Smooth muscle cell (in vitro differentiated cells): ENCODE measurements around the gene ITGA2. TPM values are rescaled to one million over a fixed set of nuclear protein-coding genes. Genes with fewer than 3 reads are reported as not detected.

Experiments used
- DNase-seq: peaks from one replicate; lab custom pipeline; 2025; ENCODE audit not compliant: unreplicated experiment; lab: John Stamatoyannopoulos, UW
- H2AFZ ChIP-seq: fragments of 200-600 bp; sonication (generic); 2 replicates; pipeline ENCODE4 v1.6.0; 2016; ENCODE audit warnings: antibody characterized with exemption, low read depth, mild to moderate bottlenecking
- H3F3A ChIP-seq: fragments of 200-600 bp; sonication (generic); 2 replicates; pipeline ENCODE4 v1.6.0; 2017; ENCODE audit warnings: antibody characterized with exemption, low read depth
- H3K27ac ChIP-seq: fragments of 200-600 bp; sonication (generic); 2 replicates; pipeline ENCODE4 v1.5.1; 2016; ENCODE audit warnings: low read depth, mild to moderate bottlenecking
- H3K27me3 ChIP-seq: fragments of 200-600 bp; sonication (generic); 2 replicates; pipeline ENCODE4 v1.6.1; 2016; ENCODE audit warnings: low read depth, mild to moderate bottlenecking
- H3K36me3 ChIP-seq: fragments of 200-600 bp; sonication (generic); 2 replicates; pipeline ENCODE4 v1.5.1; 2016; ENCODE audit warnings: low read depth
- H3K4me1 ChIP-seq: fragments of 200-600 bp; sonication (generic); 2 replicates; pipeline ENCODE4 v1.5.1; 2016; ENCODE audit warnings: low read depth
- H3K4me2 ChIP-seq: fragments of 200-600 bp; sonication (generic); 2 replicates; pipeline ENCODE4 v1.6.0; 2016; ENCODE audit warnings: mild to moderate bottlenecking
- H3K4me3 ChIP-seq: fragments of 200-600 bp; sonication (generic); 2 replicates; pipeline ENCODE4 v1.5.1; 2016; ENCODE audit warnings: mild to moderate bottlenecking
- H3K79me2 ChIP-seq: fragments of 200-600 bp; sonication (generic); 2 replicates; pipeline ENCODE4 v1.6.0; 2016; ENCODE audit warnings: low read depth, mild to moderate bottlenecking
- H3K9ac ChIP-seq: fragments of 200-600 bp; sonication (generic); 2 replicates; pipeline ENCODE4 v1.6.0; 2016; ENCODE audit warnings: low read depth
- H3K9me3 ChIP-seq: fragments of 200-600 bp; sonication (generic); replicated peaks from 2 replicates; pipeline ENCODE4 v1.5.1; 2016; ENCODE audit warnings: low read depth
- H4K20me1 ChIP-seq: fragments of 200-600 bp; sonication (generic); 2 replicates; pipeline ENCODE4 v1.6.0; 2016; ENCODE audit warnings: low read depth
- WGBS: methylation state at CpG from one replicate; pipeline ENCODE4 v1.1.7; 2016; ENCODE audit warnings: low lambda C conversion rate; 5-methylcytosine and 5-hydroxymethylcytosine counted together
- polyA plus RNA-seq: library from polyadenylated mRNA; unstranded; fragments of >200 nt; fragmentation: Nextera tagmentation; extraction: Ambion mirVana; gene quantifications from 2 replicates; pipeline ENCODE4 v1.2.1, GENCODE V29; 2016
- total RNA-seq: library from RNA; depleted of rRNA; stranded (reverse); fragments of >200 nt; gene quantifications from 2 replicates; pipeline ENCODE4 v1.2.3, GENCODE V29; 2014
- TF ChIP-seq, protein P1 (sequence below): fragments of 200-600 bp; sonication (generic); IDR thresholded peaks from 2 replicates; pipeline ENCODE4 v1.5.1; 2017; ENCODE audit warnings: borderline replicate concordance, mild to moderate bottlenecking, antibody characterized with exemption; ENCODE audit not compliant: insufficient read depth, poor library complexity, severe bottlenecking

The ITGA2 gene
- total and polyA plus RNA-seq, 2 experiments from 2014 or later: 1.5 to 19.2 TPM

DNA sequence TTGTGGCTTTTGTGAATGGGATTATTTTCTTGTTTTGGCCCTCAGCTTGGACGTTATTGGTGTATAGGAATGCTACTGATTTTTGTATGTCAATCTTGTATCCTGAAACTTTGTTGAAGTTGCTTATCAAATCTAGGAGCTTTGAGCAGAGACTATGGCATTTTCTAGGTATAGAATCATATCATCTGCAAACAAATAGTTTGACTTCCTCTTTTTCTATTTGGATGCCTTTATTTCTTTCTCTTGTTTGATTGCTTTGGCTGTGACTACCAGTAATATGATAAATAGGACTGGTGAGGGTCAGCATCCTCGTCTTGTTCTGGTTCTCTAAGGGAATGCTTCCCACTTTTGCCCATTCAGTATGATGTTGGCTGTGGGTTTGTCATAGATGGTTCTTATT lies 24.7 kb downstream of the ITGA2 start:
- Histone ChIP-seq H3K27me3 (no peaks in the 10 kb centered on the region), H2AFZ (no peak overlapping the region), H3K27ac (no peak overlapping the region), H4K20me1 (no peaks in the 10 kb centered on the region), H3K4me2 (no peak overlapping the region), H3K36me3 (no peaks in the 10 kb centered on the region), H3K79me2 (peaks cover 4% of the 10 kb centered on the region), H3K9ac (no peak overlapping the region), H3K4me1 (no peaks in the 10 kb centered on the region), H3K4me3 (no peak overlapping the region), H3K9me3 (no peaks in the 10 kb centered on the region), H3F3A (no peaks in the 10 kb centered on the region)
- TF ChIP-seq, protein P1, sequence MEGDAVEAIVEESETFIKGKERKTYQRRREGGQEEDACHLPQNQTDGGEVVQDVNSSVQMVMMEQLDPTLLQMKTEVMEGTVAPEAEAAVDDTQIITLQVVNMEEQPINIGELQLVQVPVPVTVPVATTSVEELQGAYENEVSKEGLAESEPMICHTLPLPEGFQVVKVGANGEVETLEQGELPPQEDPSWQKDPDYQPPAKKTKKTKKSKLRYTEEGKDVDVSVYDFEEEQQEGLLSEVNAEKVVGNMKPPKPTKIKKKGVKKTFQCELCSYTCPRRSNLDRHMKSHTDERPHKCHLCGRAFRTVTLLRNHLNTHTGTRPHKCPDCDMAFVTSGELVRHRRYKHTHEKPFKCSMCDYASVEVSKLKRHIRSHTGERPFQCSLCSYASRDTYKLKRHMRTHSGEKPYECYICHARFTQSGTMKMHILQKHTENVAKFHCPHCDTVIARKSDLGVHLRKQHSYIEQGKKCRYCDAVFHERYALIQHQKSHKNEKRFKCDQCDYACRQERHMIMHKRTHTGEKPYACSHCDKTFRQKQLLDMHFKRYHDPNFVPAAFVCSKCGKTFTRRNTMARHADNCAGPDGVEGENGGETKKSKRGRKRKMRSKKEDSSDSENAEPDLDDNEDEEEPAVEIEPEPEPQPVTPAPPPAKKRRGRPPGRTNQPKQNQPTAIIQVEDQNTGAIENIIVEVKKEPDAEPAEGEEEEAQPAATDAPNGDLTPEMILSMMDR: no peak
- WGBS: 67% methylated on average over 2 of the region's 2 CpGs
- DNase-seq: no peak

GRCh38 chr5:53017383-53017782 lies 28.2 kb downstream of the ITGA2 start:
- Histone ChIP-seq H3K79me2 (peaks cover 4% of the 10 kb centered on the region), H3K36me3 (no peaks in the 10 kb centered on the region), H3K9me3 (no peaks in the 10 kb centered on the region), H3F3A (no peaks in the 10 kb centered on the region), H3K27ac (no peak overlapping the region), H2AFZ (no peak overlapping the region), H3K4me3 (no peak overlapping the region), H3K27me3 (no peaks in the 10 kb centered on the region), H3K4me1 (peaks cover 3% of the 10 kb centered on the region), H4K20me1 (no peaks in the 10 kb centered on the region), H3K9ac (no peak overlapping the region), H3K4me2 (no peak overlapping the region)
- TF ChIP-seq, protein P1: no peak
- WGBS: 96% methylated on average over 5 of the region's 5 CpGs
- no peak for DNase-seq

DNA sequence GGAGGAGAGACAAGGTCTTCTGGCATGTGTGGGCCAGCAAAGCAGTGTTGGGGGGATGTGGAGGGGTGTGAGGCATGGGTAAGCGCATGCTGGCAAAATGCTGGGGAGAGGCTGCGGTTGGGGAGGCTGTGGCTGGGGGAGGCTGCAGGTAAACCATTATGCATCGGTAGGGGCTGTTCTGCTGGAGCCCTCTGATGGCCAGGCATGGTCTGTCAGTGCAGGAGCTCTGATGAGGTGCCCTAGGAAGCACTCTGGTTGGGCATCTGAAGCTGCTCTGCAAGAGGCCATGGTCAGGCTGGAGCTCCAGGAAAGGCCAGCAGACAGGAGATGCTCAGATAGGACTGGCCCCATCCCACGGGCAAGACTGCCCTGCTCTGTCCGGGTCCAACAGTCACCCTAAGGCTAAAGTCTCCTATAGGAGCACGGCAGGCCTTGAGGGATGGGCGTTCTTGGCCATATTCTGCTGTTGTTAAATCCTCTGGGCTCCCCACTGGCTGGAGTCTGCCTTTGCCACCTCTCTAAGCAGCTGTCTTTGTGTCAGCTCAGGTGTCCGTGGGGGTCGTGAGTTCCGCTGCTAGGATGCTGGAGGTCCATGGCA lies 28.7 kb downstream of the ITGA2 start:
- Histone ChIP-seq H3K4me3 (no peak overlapping the region), H3K4me1 (peaks cover 3% of the 10 kb centered on the region), H4K20me1 (no peaks in the 10 kb centered on the region), H3K36me3 (no peaks in the 10 kb centered on the region), H3K27ac (no peak overlapping the region), H3K79me2 (peaks cover 4% of the 10 kb centered on the region), H2AFZ (no peak overlapping the region), H3K9me3 (no peaks in the 10 kb centered on the region), H3K27me3 (no peaks in the 10 kb centered on the region), H3K4me2 (no peak overlapping the region), H3K9ac (no peak overlapping the region), H3F3A (no peaks in the 10 kb centered on the region)
- TF ChIP-seq, protein P1: no peak
- no peak for DNase-seq
- WGBS: 94% methylated on average over 9 of the region's 10 CpGs

- no peaks in the 10 kb centered on the region for H3K36me3 ChIP-seq
- no peaks in the 10 kb centered on the region for H4K20me1 ChIP-seq
- H3K4me2 ChIP-seq: no peak overlapping the region
- peaks cover 4% of the 10 kb centered on the region for H3K79me2 ChIP-seq
- no peak for DNase-seq
- WGBS: 26% methylated on average over 4 of the region's 4 CpGs
- no peaks in the 10 kb centered on the region for H3K9me3 ChIP-seq
- H3K27me3 ChIP-seq: no peaks in the 10 kb centered on the region
- no peak overlapping the region for H3K4me3 ChIP-seq
- H3F3A ChIP-seq: no peaks in the 10 kb centered on the region
- peak overlapping the region; percentile 34 for H3K27ac ChIP-seq
- no peak overlapping the region for H3K9ac ChIP-seq
- peaks cover 9% of the 10 kb centered on the region for H3K4me1 ChIP-seq
- TF ChIP-seq, protein P1: peak; percentile 7
- no peak overlapping the region for H2AFZ ChIP-seq
Measured at GRCh38 chr5:53019320-53019719, 30.2 kb downstream of the ITGA2 start.
